Astrocyte (in vitro differentiated cells and primary cell): Measurements from ENCODE around the gene HS6ST3.

Experiments used
- CTCF ChIP-seq: IDR thresholded peaks from 2 replicates; pipeline ENCODE4 v1.5.1; 2011; ENCODE audit warnings: low read depth, mild to moderate bottlenecking, inconsistent platforms, low read length, moderate library complexity; ENCODE audit not compliant: insufficient read depth
- EZH2 ChIP-seq: IDR thresholded peaks from 2 replicates; pipeline ENCODE4 v1.6.1; 2012; ENCODE audit warnings: mild to moderate bottlenecking, low read length, inconsistent platforms; ENCODE audit not compliant: insufficient read depth

GRCh38 chr13:96822895-96823294, 733.0 kb downstream of the HS6ST3 start:
- TF ChIP-seq CTCF (no peak), EZH2 (no peak)
